ENCODE data around the gene SENP3. TPM values are rescaled to one million over a fixed set of nuclear protein-coding genes. Genes with fewer than 3 reads are reported as not detected.
A peak's percentile ranks its signal among the peaks of the same experiment; 100 is the strongest.

The SENP3 gene
- total and polyA plus RNA-seq, 2 of the 13 experiments (the other 11 are each of a cell fraction or from before 2014, with no cell fraction given) = 55.8 to 75.4 TPM

- in situ Hi-C loops (cut with HindIII; ENCODE audit: extremely low pct_ligation_motif_present, low pct_unique_long_range_greater_than_20kb) (no loop called here), intact Hi-C loops (cut with micrococcal nuclease; ENCODE audit: unreplicated experiment) (no loop called here)
- no peaks in the 10 kb centered on the region for H3K9me3 ChIP-seq (ENCODE audit: low read length)
- H3K4me3 ChIP-seq (replicated peaks in 1 of 3; ENCODE audit: insufficient read depth in 1 of 3, low read depth in 2 of 3, low read length in 3 of 3) = peak overlapping the region in 1 of 3 experiments; percentile 28; a peak in 1 of 6 replicates
- ChIA-PET POLR2A (interaction anchor here (1.3 to 3.9 kb wide), 2 partner anchors 8 to 10 kb away, joined by 10 to 18 read pairs; partner anchors contain the start of gene TNFSF13), CTCF (ENCODE audit: low intra/inter-chr PET ratio, low total read pairs) (no interaction called here)
- H4K20me1 ChIP-seq (ENCODE audit: insufficient read depth, low read length) = no peaks in the 10 kb centered on the region
- no peak overlapping the region for H2AFZ ChIP-seq (ENCODE audit: low read length)
- H3K9ac ChIP-seq (ENCODE audit: insufficient read depth, low read depth, low read length) = no peak overlapping the region
- BruUV-seq (replicated peaks) = no TSS peak
- H3K79me2 ChIP-seq (ENCODE audit: insufficient read depth, low read length) = no peaks in the 10 kb centered on the region
- no peaks in the 10 kb centered on the region for H3K27me3 ChIP-seq (ENCODE audit: control insufficient read depth in 1 of 2, insufficient read depth in 2 of 2, low read length in 2 of 2)
- no peak overlapping the region for H3K27ac ChIP-seq (ENCODE audit: extremely low read length, insufficient read depth, low read length)
- TF ChIP-seq GATAD1 (CRISPR knock-in tag; IDR thresholded peaks at IDR 0.05) (no peak), BCL3 (CRISPR knock-in tag; IDR thresholded peaks at IDR 0.05) (peak; percentile 58; the same call in 1 of the 2 replicates), PAWR (CRISPR knock-in tag; IDR thresholded peaks at IDR 0.05; ENCODE audit: borderline replicate concordance) (no peak), ZNF160 (CRISPR knock-in tag; IDR thresholded peaks at IDR 0.05) (no peak), GZF1 (CRISPR knock-in tag; IDR thresholded peaks at IDR 0.05) (no peak), HDAC2 (CRISPR knock-in tag; IDR thresholded peaks at IDR 0.05) (no peak), ETS1 (CRISPR knock-in tag; IDR thresholded peaks at IDR 0.05) (no peak), CBFB (CRISPR knock-in tag; IDR thresholded peaks at IDR 0.05) (no peak), PAX8 (CRISPR knock-in tag; IDR thresholded peaks at IDR 0.05; ENCODE audit: borderline replicate concordance) (no peak), MYC (CRISPR knock-in tag; IDR thresholded peaks at IDR 0.05; ENCODE audit: borderline replicate concordance) (no peak), SRY (CRISPR knock-in tag; IDR thresholded peaks at IDR 0.05) (no peak), PATZ1 (CRISPR knock-in tag; IDR thresholded peaks at IDR 0.05) (0 out of 2 replicates have a peak, but pooled peaks have one; percentile 19), ZFX (CRISPR knock-in tag; IDR thresholded peaks at IDR 0.05; ENCODE audit: low read depth) (peak; percentile 23; the same call in 1 of the 2 replicates), ZNF329 (CRISPR knock-in tag; IDR thresholded peaks at IDR 0.05; ENCODE audit: low read depth) (no peak)
- DNase-seq (ENCODE audit: low spot score) (no peak), FAIRE-seq (no peak), ATAC-seq (peak; percentile 7; the same call in 1 of the 3 replicates)
- 24% methylated on average over 6 of the region's 6 CpGs for WGBS (ENCODE audit: low lambda C conversion rate)
- H3K4me1 ChIP-seq (ENCODE audit: insufficient read depth, low read length) = peaks cover 52% of the 10 kb centered on the region
- no peaks in the 10 kb centered on the region for H3K36me3 ChIP-seq (replicated peaks in 1 of 2; ENCODE audit: control insufficient read depth in 1 of 2, insufficient read depth in 2 of 2, low read length in 2 of 2)
- peak overlapping the region; percentile 65 for H3K4me2 ChIP-seq (ENCODE audit: low read depth, low read length)
These were observed 11.4 kb upstream of the SENP3 start for GRCh38 chr17:7550344-7550743.
